Measurements from ENCODE around the gene XCL1. TPM values are rescaled to one million over a fixed set of nuclear protein-coding genes. Genes with fewer than 3 reads are reported as not detected.
"Not testable (repeated sequence)": the region's sequence is repeated elsewhere in the genome, so short reads cannot be mapped to it uniquely, and the experiment has no call there.

XCL1 gene
- 0.16 TPM for total RNA-seq
- long read RNA-seq, result 0 reads

GRCh38 chr1:168576245-168576688 lies at the start of gene XCL1:
TSS of gene XCL1 (plus strand) at chr1:168576605. CDS start at chr1:168576638, 33 bp downstream.
- intact Hi-C loops (cut with DNase I); DNase-seq (ENCODE audit: low spot score): not testable (repeated sequence)

- intact Hi-C loops (cut with DNase I), result no loop called here
- no peak for DNase-seq (ENCODE audit: low spot score)
Observed at GRCh38 chr1:168529518-168529917, 46.9 kb upstream of the XCL1 start.

- intact Hi-C loops (cut with DNase I), result no loop called here
- DNase-seq (ENCODE audit: low spot score), result no peak
Observed at GRCh38 chr1:168531615-168532345, 44.6 kb upstream of the XCL1 start.

GRCh38 chr1:168535536-168535935 lies 40.9 kb upstream of the XCL1 start:
- intact Hi-C loops (cut with DNase I), result no loop called here

GRCh38 chr1:168540798-168541197 lies 35.6 kb upstream of the XCL1 start:
- DNase-seq (ENCODE audit: low spot score); intact Hi-C loops (cut with DNase I): not testable (repeated sequence)

More at GRCh38 chr1:168535536-168535935, 40.9 kb upstream of the XCL1 start:
- no peak for DNase-seq (ENCODE audit: low spot score)

GRCh38 chr1:168542978-168543377 lies 33.4 kb upstream of the XCL1 start:
- intact Hi-C loops (cut with DNase I); DNase-seq (ENCODE audit: low spot score): not testable (repeated sequence)

GRCh38 chr1:168543840-168544498 lies 32.4 kb upstream of the XCL1 start, which contains the start of gene XCL2:
TSS of gene XCL2 (minus strand) at chr1:168543997. CDS start at chr1:168543964, 33 bp downstream.
- not testable (repeated sequence) for DNase-seq (ENCODE audit: low spot score)

GRCh38 chr1:168545678-168546552 lies 30.5 kb upstream of the XCL1 start:
- DNase-seq (ENCODE audit: low spot score); intact Hi-C loops (cut with DNase I): not testable (repeated sequence)

More at GRCh38 chr1:168543840-168544498, 32.4 kb upstream of the XCL1 start, which contains the start of gene XCL2:
- intact Hi-C loops (cut with DNase I), result not testable (repeated sequence)

- intact Hi-C loops (cut with DNase I); DNase-seq (ENCODE audit: low spot score): not testable (repeated sequence)
Observed at GRCh38 chr1:168546553-168546895, 29.9 kb upstream of the XCL1 start.

GRCh38 chr1:168550971-168551370 lies 25.4 kb upstream of the XCL1 start:
- no peak for DNase-seq (ENCODE audit: low spot score)
- intact Hi-C loops (cut with DNase I), result no loop called here

GRCh38 chr1:168551688-168552087 lies 24.7 kb upstream of the XCL1 start:
- intact Hi-C loops (cut with DNase I), result no loop called here
- no peak for DNase-seq (ENCODE audit: low spot score)

GRCh38 chr1:168552961-168553360 lies 23.4 kb upstream of the XCL1 start:
- intact Hi-C loops (cut with DNase I), result no loop called here
- DNase-seq (ENCODE audit: low spot score), result no peak

GRCh38 chr1:168553680-168554553 lies 22.5 kb upstream of the XCL1 start:
- DNase-seq (ENCODE audit: low spot score), result no peak
- intact Hi-C loops (cut with DNase I), result no loop called here

GRCh38 chr1:168554603-168555483 lies 21.6 kb upstream of the XCL1 start:
- DNase-seq (ENCODE audit: low spot score), result no peak
- intact Hi-C loops (cut with DNase I), result no loop called here

GRCh38 chr1:168555508-168556046 lies 20.8 kb upstream of the XCL1 start:
- no peak for DNase-seq (ENCODE audit: low spot score)
- intact Hi-C loops (cut with DNase I), result no loop called here

- intact Hi-C loops (cut with DNase I), result no loop called here
Observed at GRCh38 chr1:168556647-168557046, 19.8 kb upstream of the XCL1 start.

GRCh38 chr1:168560370-168560769 lies 16.0 kb upstream of the XCL1 start:
- intact Hi-C loops (cut with DNase I), result no loop called here

More at GRCh38 chr1:168556647-168557046, 19.8 kb upstream of the XCL1 start:
- no peak for DNase-seq (ENCODE audit: low spot score)

GRCh38 chr1:168561989-168562388 lies 14.4 kb upstream of the XCL1 start:
- intact Hi-C loops (cut with DNase I), result no loop called here
- no peak for DNase-seq (ENCODE audit: low spot score)

More at GRCh38 chr1:168560370-168560769, 16.0 kb upstream of the XCL1 start:
- DNase-seq (ENCODE audit: low spot score), result no peak
